Activated CD4-positive, alpha-beta memory T cell treated with anti-CD3 and anti-CD28 coated beads for 36 hours (primary cell): ENCODE data around the gene WSB2. TPM values are rescaled to one million over a fixed set of nuclear protein-coding genes. Genes with fewer than 3 reads are reported as not detected.
"Not testable (repeated sequence)": the region's sequence is repeated elsewhere in the genome, so short reads cannot be mapped to it uniquely, and the experiment has no call there.

Experiments
- CTCF ChIA-PET: fragments of 350-600 bp; sonication (Branson Sonifier 250); formaldehyde crosslinking; loops from one replicate; lab custom pipeline; 2021; ENCODE audit warnings: antibody characterized with exemption, inconsistent platforms; lab: Charles Lee
- POLR2A ChIA-PET: fragments of 350-600 bp; sonication (Branson Sonifier 250); formaldehyde crosslinking; loops from one replicate; lab custom pipeline; 2021; ENCODE audit warnings: antibody characterized with exemption; lab: Charles Lee
- DNase-seq: peaks from one replicate; pipeline ENCODE4 v3.0.0-alpha.2; 2020
- H3K27ac Mint-ChIP-seq: one replicate; pipeline ENCODE4 v1.8.0; 2021; ENCODE audit warnings: mixed read lengths
- H3K27me3 Mint-ChIP-seq: one replicate; pipeline ENCODE4 v1.8.0; 2021; ENCODE audit warnings: mixed read lengths
- H3K36me3 Mint-ChIP-seq: one replicate; pipeline ENCODE4 v1.8.0; 2021; ENCODE audit warnings: mixed read lengths
- H3K4me1 Mint-ChIP-seq: one replicate; pipeline ENCODE4 v1.8.0; 2021; ENCODE audit warnings: low read depth, mixed read lengths
- H3K4me3 Mint-ChIP-seq: one replicate; pipeline ENCODE4 v1.8.0; 2021; ENCODE audit warnings: mild to moderate bottlenecking, mixed read lengths
- H3K9me3 Mint-ChIP-seq: one replicate; pipeline ENCODE4 v1.8.0; 2021; ENCODE audit warnings: mixed read lengths
- intact Hi-C: fragments of 100-400 bp; cut with micrococcal nuclease; formaldehyde crosslinking; loops from one replicate; pipeline ENCODE4 v1.15.1; 2023
- total RNA-seq, 2 experiments: library from RNA; stranded (reverse); gene quantifications; one replicate each; pipeline ENCODE4 v1.2.3, GENCODE V29; 2021

The WSB2 gene
- total RNA-seq, 2 experiments from 2014 or later: 93.2 to 102 TPM

DNA sequence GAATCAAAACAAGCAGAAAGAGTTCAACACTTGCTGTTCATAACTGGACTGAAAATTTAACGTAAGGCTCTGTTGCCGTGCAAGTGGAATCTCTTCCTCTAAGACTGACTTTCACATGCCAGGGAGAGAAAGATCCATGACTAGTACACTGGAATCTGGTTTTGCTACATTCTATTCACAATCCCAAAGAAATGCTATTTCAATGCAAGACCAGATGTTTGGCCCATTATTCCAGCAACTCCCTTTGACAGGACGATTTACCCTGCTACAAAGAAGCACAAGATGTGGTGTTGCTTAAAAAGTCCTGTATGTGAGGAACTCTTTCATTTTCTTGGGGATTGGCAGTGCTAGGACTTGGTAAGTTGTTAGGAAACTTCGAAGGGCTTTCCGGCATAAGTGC, 27.1 kb downstream of the WSB2 start:
- ChIA-PET POLR2A (interaction anchor here (1.4 to 5.1 kb wide), 3 partner anchors 11 to 18 kb away, joined by 9 to 73 read pairs (median 17); partner anchors contain the start of gene RFC5), CTCF (interaction anchor here (0.9 to 4.7 kb wide), 12 partner anchors 11 to 196 kb away, joined by 3 to 44 read pairs (median 8); partner anchors contain the start of gene RFC5)
- Mint-ChIP-seq H3K27ac (peak overlapping the region; percentile 94), H3K4me3 (no peak overlapping the region), H3K4me1 (peaks cover 59% of the 10 kb centered on the region), H3K27me3 (no peaks in the 10 kb centered on the region), H3K9me3 (no peaks in the 10 kb centered on the region), H3K36me3 (peaks cover 73% of the 10 kb centered on the region)
- DNase-seq: no peak
- intact Hi-C loops: loop anchor here (2.0 to 10.0 kb wide), 2 partner anchors 17 to 1641 kb away; partner anchors contain the start of gene RFC5

DNA sequence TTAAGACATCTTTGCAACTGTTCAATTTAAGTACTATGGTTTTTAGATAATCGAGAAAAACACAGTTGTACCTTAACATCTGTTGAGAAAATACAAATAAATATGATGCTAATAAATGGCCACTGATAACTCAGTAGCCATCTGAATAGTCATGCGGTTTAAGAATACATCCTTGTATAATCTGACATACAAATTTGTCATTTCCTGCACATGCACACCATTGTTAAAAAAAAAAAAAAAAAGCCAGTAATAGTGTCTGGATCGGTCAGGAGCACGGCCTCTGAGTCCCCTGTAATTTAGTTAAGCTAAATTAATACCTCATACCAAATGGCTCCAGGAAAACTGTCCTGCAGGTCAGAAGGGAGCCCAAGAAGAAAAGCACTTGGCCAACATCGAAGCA, 27.7 kb downstream of the WSB2 start:
- ChIA-PET POLR2A (interaction anchor here (3.4 to 5.1 kb wide), 2 partner anchors 12 to 16 kb away, joined by 17 to 73 read pairs; partner anchors contain the start of gene RFC5), CTCF (interaction anchor here (0.8 to 4.7 kb wide), 6 partner anchors 12 to 159 kb away, joined by 3 to 44 read pairs (median 14); no protein-coding TSS in a partner anchor)
- H3K9me3 Mint-ChIP-seq: no peaks in the 10 kb centered on the region
- intact Hi-C loops: loop anchor here (10.0 kb wide), 1 partner anchor 1641 kb away; no protein-coding TSS in a partner anchor
- peaks cover 77% of the 10 kb centered on the region for H3K36me3 Mint-ChIP-seq
- H3K4me1 Mint-ChIP-seq: peaks cover 56% of the 10 kb centered on the region
- H3K27me3 Mint-ChIP-seq: no peaks in the 10 kb centered on the region
- H3K4me3 Mint-ChIP-seq: no peak overlapping the region
- DNase-seq: no peak
- peak overlapping the region; percentile 94 for H3K27ac Mint-ChIP-seq

GRCh38 chr12:118032188-118032587, 28.8 kb downstream of the WSB2 start:
- H3K4me1 Mint-ChIP-seq: peaks cover 47% of the 10 kb centered on the region
- POLR2A ChIA-PET: interaction anchor here (0.5 to 5.1 kb wide), 5 partner anchors 13 to 32 kb away, joined by 3 to 73 read pairs (median 6); partner anchors contain the start of genes RFC5 and WSB2
- H3K27ac Mint-ChIP-seq: peak overlapping the region; percentile 49
- DNase-seq: no peak
- intact Hi-C loops: loop anchor here (10.0 kb wide), 1 partner anchor 1643 kb away; no protein-coding TSS in a partner anchor
- no peaks in the 10 kb centered on the region for H3K9me3 Mint-ChIP-seq
- CTCF ChIA-PET: interaction anchor here (1.0 to 4.7 kb wide), 4 partner anchors 13 to 23 kb away, joined by 3 to 44 read pairs (median 4); no protein-coding TSS in a partner anchor
- H3K36me3 Mint-ChIP-seq: peaks cover 79% of the 10 kb centered on the region
- no peak overlapping the region for H3K4me3 Mint-ChIP-seq
- H3K27me3 Mint-ChIP-seq: no peaks in the 10 kb centered on the region

DNA sequence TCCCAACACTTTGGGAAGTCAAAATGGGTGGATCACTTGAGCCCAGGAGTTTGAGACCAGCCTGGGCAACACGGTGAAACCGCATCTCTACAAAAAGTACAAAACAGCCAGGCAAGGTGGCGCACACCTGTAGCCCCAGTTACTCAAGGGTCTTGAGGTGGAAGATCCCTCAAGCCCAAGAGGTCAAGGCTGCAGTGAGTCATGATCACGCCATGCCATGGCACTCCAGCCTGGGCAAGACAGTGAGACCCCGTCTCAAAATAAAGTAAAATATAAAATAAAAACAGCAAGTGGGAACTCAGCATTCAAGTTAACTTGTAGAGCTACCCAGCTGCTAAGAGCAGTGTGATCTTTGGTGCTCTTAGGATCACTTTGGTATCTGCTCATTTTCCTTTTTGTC, 31.8 kb downstream of the WSB2 start:
- peaks cover 75% of the 10 kb centered on the region for H3K36me3 Mint-ChIP-seq
- intact Hi-C loops: no loop called here
- no peaks in the 10 kb centered on the region for H3K27me3 Mint-ChIP-seq
- H3K27ac Mint-ChIP-seq: peak overlapping the region; percentile 57
- H3K9me3 Mint-ChIP-seq: no peaks in the 10 kb centered on the region
- peaks cover 21% of the 10 kb centered on the region for H3K4me1 Mint-ChIP-seq
- DNase-seq: no peak
- ChIA-PET POLR2A (interaction anchor here (1.0 kb wide), 1 partner anchor 24 kb away, joined by 3 read pairs; no protein-coding TSS in a partner anchor), CTCF (interaction anchor here (1.4 kb wide), 1 partner anchor 155 kb away, joined by 5 read pairs; no protein-coding TSS in a partner anchor)
- no peak overlapping the region for H3K4me3 Mint-ChIP-seq

DNA sequence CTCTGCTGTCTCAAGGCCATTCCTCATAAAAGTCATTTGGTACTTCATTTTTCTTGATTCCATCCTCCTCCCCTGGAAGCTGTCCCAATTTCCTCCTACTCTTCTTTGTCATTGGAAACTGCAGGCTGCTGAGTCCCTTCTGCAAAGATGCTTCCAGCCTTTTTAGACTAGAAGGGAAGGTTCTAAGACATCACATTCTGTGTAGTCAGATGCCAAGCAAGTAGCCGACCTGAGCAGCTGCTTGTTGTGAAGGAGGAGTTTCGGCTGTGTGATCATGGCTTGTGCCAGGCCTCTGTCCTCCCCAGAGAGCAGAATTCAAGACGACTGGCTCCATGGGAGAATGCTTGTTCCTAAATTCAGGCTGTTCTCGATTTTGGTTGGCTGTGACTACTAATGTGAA, 35.8 kb downstream of the WSB2 start:
- no peak overlapping the region for H3K27ac Mint-ChIP-seq
- POLR2A ChIA-PET: no interaction called here

DNA sequence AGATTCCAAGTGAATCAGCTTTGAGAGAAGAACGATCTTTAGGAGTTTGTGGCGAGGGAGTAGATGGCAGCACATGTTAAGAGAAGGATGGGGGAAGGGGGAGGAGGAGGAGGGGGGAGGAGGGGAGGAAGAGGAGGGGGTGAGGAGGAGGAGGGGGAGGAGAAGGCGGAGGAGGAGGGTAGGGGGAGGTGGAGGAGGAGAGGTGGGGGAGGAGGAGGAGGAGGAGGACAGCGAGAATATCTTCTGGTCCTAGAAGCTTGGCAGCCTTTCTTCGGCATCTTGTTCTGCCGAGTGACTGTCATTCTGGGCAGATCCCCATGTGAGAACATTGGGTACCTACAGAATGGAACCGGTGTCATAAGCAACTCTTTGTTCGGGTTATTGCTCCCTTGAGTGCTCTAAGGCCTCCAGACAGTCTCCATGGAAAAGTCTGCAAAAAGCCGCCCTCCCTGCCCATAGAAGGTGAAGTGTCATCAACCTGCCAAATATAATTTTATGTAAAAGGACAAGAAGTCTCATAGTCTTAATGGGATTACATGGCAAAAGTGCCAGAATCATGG, 37.6 kb downstream of the WSB2 start:
- ChIA-PET POLR2A (no interaction called here), CTCF (no interaction called here)
- Mint-ChIP-seq H3K27me3 (no peaks in the 10 kb centered on the region), H3K4me3 (no peak overlapping the region), H3K36me3 (peaks cover 72% of the 10 kb centered on the region), H3K27ac (no peak overlapping the region), H3K9me3 (no peaks in the 10 kb centered on the region), H3K4me1 (peaks cover 12% of the 10 kb centered on the region)
- DNase-seq: no peak
- intact Hi-C loops: no loop called here

More for the DNA sequence above, 35.8 kb downstream of the WSB2 start:
- CTCF ChIA-PET: no interaction called here
- Mint-ChIP-seq H3K4me1 (peaks cover 5% of the 10 kb centered on the region), H3K9me3 (no peaks in the 10 kb centered on the region), H3K27me3 (no peaks in the 10 kb centered on the region), H3K4me3 (no peak overlapping the region), H3K36me3 (peaks cover 74% of the 10 kb centered on the region)
- intact Hi-C loops: no loop called here
- no peak for DNase-seq

- H3K9me3 Mint-ChIP-seq: no peaks in the 10 kb centered on the region
- H3K27me3 Mint-ChIP-seq: no peaks in the 10 kb centered on the region
- intact Hi-C loops: no loop called here
- POLR2A ChIA-PET: no interaction called here
- H3K36me3 Mint-ChIP-seq: peaks cover 72% of the 10 kb centered on the region
- H3K27ac Mint-ChIP-seq: no peak overlapping the region
- no peak overlapping the region for H3K4me3 Mint-ChIP-seq
- CTCF ChIA-PET: no interaction called here
- H3K4me1 Mint-ChIP-seq: peaks cover 18% of the 10 kb centered on the region
- no peak for DNase-seq
These were observed 38.3 kb downstream of the WSB2 start for GRCh38 chr12:118022728-118023109.

DNA sequence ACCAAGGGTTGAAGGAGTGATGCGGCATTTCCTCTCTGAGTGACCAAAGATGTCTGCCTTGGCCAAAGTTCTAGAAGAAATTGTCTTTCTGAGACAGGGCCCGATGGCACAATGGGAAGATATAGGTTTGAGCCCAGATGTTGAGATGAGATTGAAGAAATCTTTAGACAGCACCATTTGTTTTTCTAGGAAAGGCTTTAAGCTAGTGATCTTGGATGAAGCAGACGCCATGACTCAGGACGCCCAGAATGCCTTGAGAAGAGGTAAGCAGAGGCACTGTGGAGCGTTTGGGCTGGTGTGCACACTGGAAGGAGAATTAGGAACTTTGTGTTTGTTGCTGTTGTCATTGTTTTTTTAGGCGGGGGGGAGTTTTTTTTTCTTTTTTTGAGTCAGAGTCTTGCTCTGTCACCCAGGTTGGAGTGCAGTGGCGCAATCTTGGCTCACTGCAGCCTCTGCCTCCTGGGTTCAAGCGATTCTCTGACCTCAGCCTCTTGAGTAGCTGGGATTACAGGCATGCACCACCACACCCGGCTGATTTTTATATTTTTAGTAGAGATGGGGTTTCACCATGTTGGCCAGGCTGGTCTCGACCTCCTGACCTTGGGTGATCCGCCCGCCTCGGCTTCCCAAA, 38.8 kb downstream of the WSB2 start:
- CTCF ChIA-PET: not testable (repeated sequence)

DNA sequence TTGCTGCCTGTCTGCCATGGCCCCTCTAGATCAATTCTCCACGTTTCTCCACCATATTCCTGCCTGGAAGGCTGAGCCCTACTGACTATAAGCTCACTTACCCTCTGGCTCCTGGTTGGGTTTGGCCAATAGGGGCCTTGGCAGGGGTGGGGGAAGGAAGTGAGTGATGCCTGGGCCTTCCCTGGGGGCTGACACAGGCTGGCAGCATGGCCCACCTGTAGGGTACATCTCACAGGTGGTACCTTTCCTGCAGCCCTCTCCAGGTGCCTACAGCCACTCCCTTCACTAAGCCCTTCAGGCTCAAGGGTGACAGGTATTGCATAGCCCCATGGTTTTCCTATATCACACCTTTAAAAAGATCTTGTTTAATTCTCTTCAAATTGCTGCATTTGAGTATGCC, 40.9 kb downstream of the WSB2 start:
- Mint-ChIP-seq H3K27ac (no peak overlapping the region), H3K9me3 (no peaks in the 10 kb centered on the region), H3K36me3 (peaks cover 54% of the 10 kb centered on the region), H3K27me3 (peaks cover 2% of the 10 kb centered on the region), H3K4me1 (peaks cover 30% of the 10 kb centered on the region), H3K4me3 (no peak overlapping the region)
- DNase-seq: no peak
- ChIA-PET CTCF (interaction anchor here (0.5 to 1.7 kb wide), 3 partner anchors 15 to 146 kb away, joined by 3 to 9 read pairs (median 3); no protein-coding TSS in a partner anchor), POLR2A (no interaction called here)
- intact Hi-C loops: no loop called here

More for the DNA sequence above, 38.8 kb downstream of the WSB2 start:
- peaks cover 70% of the 10 kb centered on the region for H3K36me3 Mint-ChIP-seq
- peaks cover 21% of the 10 kb centered on the region for H3K4me1 Mint-ChIP-seq
- intact Hi-C loops, H3K27me3 Mint-ChIP-seq, H3K9me3 Mint-ChIP-seq, H3K4me3 Mint-ChIP-seq, DNase-seq, H3K27ac Mint-ChIP-seq, POLR2A ChIA-PET: not testable (repeated sequence)

- intact Hi-C loops: loop anchor here (2.0 kb wide), 1 partner anchor 17 kb away; no protein-coding TSS in a partner anchor
- H3K27me3 Mint-ChIP-seq: peaks cover 2% of the 10 kb centered on the region
- no peak overlapping the region for H3K27ac Mint-ChIP-seq
- POLR2A ChIA-PET: interaction anchor here (1.0 to 2.9 kb wide), 4 partner anchors 15 to 49 kb away, joined by 3 to 17 read pairs (median 6); partner anchors contain the start of gene KSR2
- peaks cover 30% of the 10 kb centered on the region for H3K4me1 Mint-ChIP-seq
- peaks cover 42% of the 10 kb centered on the region for H3K36me3 Mint-ChIP-seq
- CTCF ChIA-PET: interaction anchor here (1.8 to 2.3 kb wide), 2 partner anchors 17 to 143 kb away, joined by 9 to 21 read pairs; no protein-coding TSS in a partner anchor
- no peaks in the 10 kb centered on the region for H3K9me3 Mint-ChIP-seq
- DNase-seq: no peak
- H3K4me3 Mint-ChIP-seq: peak overlapping the region; percentile 94
These were observed 43.1 kb downstream of the WSB2 start for GRCh38 chr12:118017926-118018325.

DNA sequence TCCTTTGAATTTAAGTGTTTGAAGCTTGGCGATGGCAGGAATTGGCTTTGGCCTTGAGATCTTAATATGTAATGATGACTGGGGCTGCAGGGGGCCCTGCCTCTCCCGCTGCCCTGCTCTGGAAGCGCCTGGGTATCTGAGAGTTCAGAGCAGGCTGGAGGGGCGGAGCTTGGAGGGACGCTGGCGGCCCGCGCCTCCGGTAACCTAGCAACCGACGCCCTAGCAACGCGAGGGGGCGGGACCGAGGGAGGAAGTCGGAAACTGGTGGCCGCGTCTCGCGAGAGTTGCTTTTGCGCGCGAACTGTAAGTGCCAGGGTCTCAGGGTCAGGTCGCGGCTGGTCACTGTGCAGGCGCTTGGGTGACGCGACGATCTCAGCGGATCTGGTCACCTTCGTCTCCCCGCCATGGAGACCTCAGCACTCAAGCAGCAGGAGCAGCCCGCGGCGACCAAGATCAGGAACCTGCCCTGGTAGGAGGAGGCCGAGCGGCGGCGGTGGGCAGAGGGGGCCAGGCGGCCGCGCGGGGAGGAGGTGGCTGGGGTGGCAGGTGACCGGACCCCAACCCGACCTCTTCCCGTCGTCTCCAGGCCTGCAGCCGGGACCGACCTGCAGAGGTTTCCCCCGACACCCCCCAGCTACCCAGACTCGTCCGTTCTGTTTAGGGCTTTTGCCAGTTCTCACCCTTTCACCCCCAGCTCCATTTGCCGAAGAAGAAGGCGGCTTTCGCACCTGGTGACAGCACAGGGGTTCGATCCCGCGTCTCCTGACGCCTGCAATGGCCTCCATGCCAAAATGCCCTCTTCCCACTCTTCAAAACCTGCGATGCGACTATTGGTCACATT, 44.3 kb downstream of the WSB2 start, which contains the start of gene RFC5:
Gene RFC5 (plus strand): TSS at position 280 of the 841 bp plus-strand sequence. CDS start 125 bp downstream, at position 405.
- Mint-ChIP-seq H3K4me1 (peaks cover 28% of the 10 kb centered on the region), H3K36me3 (peaks cover 31% of the 10 kb centered on the region), H3K4me3 (peak within 1 kb of the TSS; percentile 94), H3K27ac (peak within 1 kb of the TSS; percentile 82), H3K9me3 (no peaks in the 10 kb centered on the region), H3K27me3 (peaks cover 2% of the 10 kb centered on the region)
- intact Hi-C loops: loop anchor here (1.0 to 2.0 kb wide), 3 partner anchors 18 to 47 kb away; no protein-coding TSS in a partner anchor
- CTCF ChIA-PET: interaction anchor here (0.6 to 2.3 kb wide), 6 partner anchors 18 to 160 kb away, joined by 3 to 21 read pairs (median 6); no protein-coding TSS in a partner anchor
- peak; percentile 98 for DNase-seq
- POLR2A ChIA-PET: interaction anchor here (0.6 to 2.9 kb wide), 8 partner anchors 17 to 208 kb away, joined by 3 to 17 read pairs (median 6); partner anchors contain the start of genes KSR2, PEBP1 and WSB2
